ENCODE results near the gene LRRC75A. TPM values are rescaled to one million over a fixed set of nuclear protein-coding genes. Genes with fewer than 3 reads are reported as not detected.

LRRC75A gene
- total RNA-seq, 3 donors from 2014 or later: 37.1 to 85.7 (median 52.6) TPM

- TF ChIP-seq CTCF (IDR thresholded peaks at IDR 0.05): no peak
- no peaks in the 10 kb centered on the region for H3K36me3 ChIP-seq (ENCODE audit: low read depth)
Measured at GRCh38 chr17:16429083-16429482, 62.9 kb downstream of the LRRC75A start.

DNA sequence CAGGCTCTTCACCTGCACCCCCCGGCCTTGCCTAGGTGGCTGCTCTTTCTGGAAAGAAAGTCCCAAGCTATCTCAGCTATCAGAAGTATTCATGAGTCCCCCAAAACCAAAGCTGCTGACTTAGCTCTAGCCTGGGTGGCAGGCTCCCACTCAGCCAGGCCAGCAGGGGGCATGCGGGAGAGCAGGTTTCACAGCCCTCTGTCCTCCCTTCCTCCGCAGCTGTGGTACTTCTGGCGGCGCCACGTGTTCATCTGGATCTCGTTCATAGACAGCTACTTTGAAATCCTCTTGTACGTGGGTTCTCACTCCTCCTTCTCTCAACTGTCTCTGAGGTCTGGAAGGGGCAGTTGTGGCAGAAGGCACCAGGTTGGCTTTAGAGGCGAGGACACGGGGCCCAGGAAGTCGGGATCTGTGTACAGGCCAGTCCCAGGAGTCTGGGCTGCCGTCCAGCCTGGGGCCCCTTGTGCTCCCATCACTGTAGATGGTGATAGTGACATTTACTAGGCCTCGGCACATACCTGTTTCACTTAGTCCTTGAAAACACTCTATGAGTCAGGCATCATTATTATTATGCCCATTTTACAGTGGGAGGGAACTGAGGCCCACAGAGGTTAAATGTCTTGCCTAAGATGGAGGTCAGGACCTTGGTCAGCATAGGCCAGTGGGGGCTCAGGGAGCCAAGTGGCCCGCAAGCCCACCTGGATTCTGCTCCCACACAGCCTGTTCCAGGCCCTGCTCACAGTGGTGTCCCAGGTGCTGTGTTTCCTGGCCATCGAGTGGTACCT, 63.7 kb downstream of the LRRC75A start:
- Histone ChIP-seq H3K4me3 (no peak overlapping the region), H3K9me3 (no peaks in the 10 kb centered on the region), H3K4me1 (ENCODE audit: low read depth) (no peaks in the 10 kb centered on the region), H3K36me3 (ENCODE audit: low read depth) (no peaks in the 10 kb centered on the region)
- TF ChIP-seq CTCF (IDR thresholded peaks at IDR 0.05): peak; percentile 71
- ATAC-seq: peak; percentile 87
- intact Hi-C loops (cut with DNase I, micrococcal nuclease): no loop called here
- DNase-seq: peak; percentile 65 to 77 (median 67)

More at GRCh38 chr17:16429083-16429482, 62.9 kb downstream of the LRRC75A start:
- no peak for ATAC-seq
- Histone ChIP-seq H3K4me1 (ENCODE audit: low read depth) (no peaks in the 10 kb centered on the region), H3K9me3 (no peaks in the 10 kb centered on the region), H3K4me3 (no peak overlapping the region)
- no peak for DNase-seq
- intact Hi-C loops (cut with DNase I, micrococcal nuclease): no loop called here

DNA sequence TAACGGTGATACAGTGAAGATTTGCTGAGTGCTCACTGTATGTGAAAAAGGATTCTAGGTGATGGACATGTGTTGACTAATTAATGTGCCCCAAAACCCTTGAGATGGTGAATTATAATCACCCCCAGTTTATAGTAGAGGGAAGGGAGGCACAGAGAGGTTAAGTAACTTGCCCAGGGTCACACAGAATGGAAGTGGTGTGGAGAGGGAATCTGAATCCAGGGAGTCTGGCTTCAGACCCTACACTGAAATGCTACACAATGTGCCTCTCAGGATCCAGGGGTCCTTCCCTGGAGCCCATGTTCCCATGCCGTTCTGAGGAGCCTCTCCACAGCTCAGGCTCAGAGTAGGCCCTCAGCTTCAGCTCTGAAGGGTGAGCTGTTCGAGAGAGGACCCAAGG, 65.0 kb downstream of the LRRC75A start:
- no peak for TF ChIP-seq CTCF (IDR thresholded peaks at IDR 0.05)
- Histone ChIP-seq H3K9me3 (no peaks in the 10 kb centered on the region), H3K4me1 (ENCODE audit: low read depth) (no peaks in the 10 kb centered on the region), H3K4me3 (no peak overlapping the region), H3K36me3 (ENCODE audit: low read depth) (no peaks in the 10 kb centered on the region)
- DNase-seq (no peak), ATAC-seq (no peak)
- intact Hi-C loops (cut with DNase I, micrococcal nuclease): no loop called here

- peak; percentile 69 for ATAC-seq
- Histone ChIP-seq H3K4me1 (ENCODE audit: low read depth) (no peaks in the 10 kb centered on the region), H3K36me3 (ENCODE audit: low read depth) (no peaks in the 10 kb centered on the region), H3K9me3 (no peaks in the 10 kb centered on the region), H3K4me3 (no peak overlapping the region)
- intact Hi-C loops (cut with DNase I, micrococcal nuclease): no loop called here
- DNase-seq: peak in 1 of 3 donors; percentile 54
- TF ChIP-seq CTCF (IDR thresholded peaks at IDR 0.05): no peak
Measured at GRCh38 chr17:16425698-16426659, 66.0 kb downstream of the LRRC75A start.

GRCh38 chr17:16425202-16425601, 66.8 kb downstream of the LRRC75A start:
- Histone ChIP-seq H3K9me3 (no peaks in the 10 kb centered on the region), H3K4me3 (no peak overlapping the region), H3K4me1 (ENCODE audit: low read depth) (no peaks in the 10 kb centered on the region), H3K36me3 (ENCODE audit: low read depth) (no peaks in the 10 kb centered on the region)
- DNase-seq (no peak), ATAC-seq (no peak)
- TF ChIP-seq CTCF (IDR thresholded peaks at IDR 0.05): no peak
- intact Hi-C loops (cut with DNase I, micrococcal nuclease): no loop called here

All from mucosa of descending colon (tissue), 3 donors.